HEK293 (cell line): ENCODE measurements around the gene NCLN.

Experiments used
- CTCF ChIA-PET: fragments of 350-600 bp; formaldehyde crosslinking; extraction: SDS; loops from one replicate; lab custom pipeline; 2021; ENCODE audit warnings: antibody characterized with exemption; lab: Yijun Ruan, JAX
- POLR2A ChIA-PET: fragments of 300-600 bp; formaldehyde crosslinking; extraction: SDS; loops from one replicate; lab custom pipeline; 2020; ENCODE audit warnings: antibody characterized with exemption, inconsistent platforms; lab: Yijun Ruan, JAX
- H3K27ac ChIP-seq: fragments of 200-500 bp; sonication (Bioruptor generic); 2 replicates; pipeline ENCODE4 v1.5.1; 2014; ENCODE audit warnings: low read depth, low read length, control low read depth, inconsistent platforms; ENCODE audit errors: extremely low read depth
- H3K36me3 ChIP-seq, 2 experiments: fragments of 200-500 bp in 1 of 2; sonication (Bioruptor generic) in 1 of 2; 1 replicate in 1 of 2; 2 replicates in 1 of 2; pipeline ENCODE4 v1.5.1; 2014 to 2017; ENCODE audit warnings: inconsistent platforms in 2 of 2, low read length in 2 of 2; ENCODE audit not compliant: control insufficient read depth in 2 of 2, insufficient read depth in 1 of 2
- H3K4me1 ChIP-seq: fragments of 200-500 bp; sonication (Bioruptor generic); 2 replicates; pipeline ENCODE4 v1.5.1; 2014; ENCODE audit warnings: mild to moderate bottlenecking, low read length, inconsistent platforms; ENCODE audit not compliant: control insufficient read depth, insufficient read depth
- H3K4me3 ChIP-seq: 2 replicates; pipeline ENCODE4 v1.5.1; 2011; ENCODE audit warnings: low read depth, mild to moderate bottlenecking, control low read depth, low read length, moderate library complexity
- H3K9me3 ChIP-seq: fragments of 200-500 bp; sonication (Bioruptor generic); 2 replicates; pipeline ENCODE4 v1.5.1; 2014; ENCODE audit warnings: low read depth, low read length, inconsistent platforms; ENCODE audit not compliant: control insufficient read depth, insufficient read depth
- BCL11B ChIP-seq: fragments of 450-650 bp; formaldehyde crosslinking; IDR thresholded peaks from 2 replicates; pipeline ENCODE4 v1.5.1; 2016; ENCODE audit warnings: low read depth, missing biosample characterization, missing genetic modification characterization
- SALL2 ChIP-seq: fragments of 450-650 bp; formaldehyde crosslinking; IDR thresholded peaks from 2 replicates; pipeline ENCODE4 v1.5.0; 2017; ENCODE audit warnings: missing biosample characterization, mild to moderate bottlenecking, missing genetic modification characterization, borderline replicate concordance
- ZFP37 ChIP-seq: fragments of 450-650 bp; formaldehyde crosslinking; IDR thresholded peaks from 2 replicates; pipeline ENCODE4 v1.5.1; 2016; ENCODE audit warnings: missing biosample characterization, missing genetic modification characterization
- ZNF138 ChIP-seq: fragments of 450-650 bp; formaldehyde crosslinking; IDR thresholded peaks from 2 replicates; pipeline ENCODE4 v1.5.1; 2016; ENCODE audit warnings: missing biosample characterization, missing genetic modification characterization, borderline replicate concordance
- ZNF366 ChIP-seq: fragments of 450-650 bp; formaldehyde crosslinking; conservative IDR thresholded peaks from 2 replicates; pipeline ENCODE4 v1.5.1; 2016; ENCODE audit warnings: missing biosample characterization, missing genetic modification characterization
- ZNF37A ChIP-seq: fragments of 450-650 bp; IDR thresholded peaks from 2 replicates; pipeline ENCODE4 v1.5.1; 2018; ENCODE audit warnings: missing biosample characterization, missing genetic modification characterization
- ZNF510 ChIP-seq: fragments of 450-650 bp; formaldehyde crosslinking; IDR thresholded peaks from 2 replicates; pipeline ENCODE4 v1.5.1; 2018; ENCODE audit warnings: mild to moderate bottlenecking, missing genetic modification characterization, missing biosample characterization; ENCODE audit not compliant: insufficient replicate concordance
- ZNF521 ChIP-seq: fragments of 450-650 bp; formaldehyde crosslinking; IDR thresholded peaks from 2 replicates; pipeline ENCODE4 v1.5.1; 2017; ENCODE audit warnings: missing biosample characterization, mild to moderate bottlenecking, missing genetic modification characterization
- ZNF560 ChIP-seq: fragments of 450-650 bp; formaldehyde crosslinking; IDR thresholded peaks from 2 replicates; pipeline ENCODE4 v1.5.1; 2017; ENCODE audit warnings: missing biosample characterization, missing genetic modification characterization, borderline replicate concordance
- ZNF768 ChIP-seq: fragments of 450-650 bp; formaldehyde crosslinking; IDR thresholded peaks from 2 replicates; pipeline ENCODE4 v1.5.1; 2018; ENCODE audit warnings: missing biosample characterization, mild to moderate bottlenecking, missing genetic modification characterization
- ZNF792 ChIP-seq: fragments of 450-650 bp; formaldehyde crosslinking; IDR thresholded peaks from 2 replicates; pipeline ENCODE4 v1.5.1; 2016; ENCODE audit warnings: missing biosample characterization, missing genetic modification characterization
- TF ChIP-seq, protein P1 (sequence below): fragments of 450-650 bp; formaldehyde crosslinking; IDR thresholded peaks from 2 replicates; pipeline ENCODE4 v1.5.1; 2016; ENCODE audit warnings: missing biosample characterization, missing genetic modification characterization
- TF ChIP-seq, protein P2 (sequence below): fragments of 450-650 bp; formaldehyde crosslinking; IDR thresholded peaks from 2 replicates; pipeline ENCODE4 v1.5.1; 2016; ENCODE audit warnings: missing biosample characterization, missing genetic modification characterization
- TF ChIP-seq, protein P3 (sequence below): fragments of 450-650 bp; formaldehyde crosslinking; IDR thresholded peaks from 2 replicates; pipeline ENCODE4 v1.5.1; 2017; ENCODE audit warnings: missing biosample characterization, missing genetic modification characterization
- TF ChIP-seq, protein P4 (sequence below): fragments of 450-650 bp; formaldehyde crosslinking; IDR thresholded peaks from 2 replicates; pipeline ENCODE4 v1.5.1; 2016; ENCODE audit warnings: missing biosample characterization, missing genetic modification characterization

Gene NCLN

DNA sequence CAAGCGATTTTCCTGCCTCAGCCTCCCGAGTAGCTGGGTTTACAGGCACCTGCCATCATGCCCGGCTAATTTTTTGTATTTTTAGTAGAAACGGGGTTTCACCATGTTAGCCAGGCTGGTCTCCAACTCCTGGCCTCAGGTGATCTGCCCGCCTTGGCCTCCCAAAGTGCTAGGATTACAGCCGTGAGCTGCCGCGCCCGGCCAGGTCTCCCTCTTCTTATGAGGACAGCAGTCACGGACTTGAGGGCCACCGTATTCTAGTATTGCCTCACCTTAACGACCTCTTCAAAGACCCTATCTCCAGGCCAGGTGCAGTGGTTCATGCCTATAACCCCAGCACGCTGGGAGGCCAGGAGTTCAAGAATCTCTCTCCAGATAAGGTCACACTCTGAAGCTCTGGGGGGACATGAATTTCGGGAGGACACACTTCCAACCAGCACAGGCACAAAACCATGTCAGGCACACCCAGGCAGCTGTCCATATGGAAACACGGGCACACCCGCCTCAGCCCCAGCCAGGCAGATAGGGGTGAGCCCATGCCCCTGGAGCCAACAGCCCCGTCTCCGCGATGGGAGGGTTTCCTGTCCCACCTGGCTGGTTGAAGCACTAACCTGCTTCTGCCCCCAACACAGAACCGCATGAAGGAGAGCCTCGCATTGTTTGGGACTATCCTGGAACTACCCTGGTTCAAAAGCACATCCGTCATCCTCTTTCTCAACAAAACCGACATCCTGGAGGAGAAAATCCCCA is 28.5 kb upstream of the NCLN start (continued):
- TF ChIP-seq ZNF138 (tag by site-specific recombination): no peak
- TF ChIP-seq ZNF560: no peak
- no peak for TF ChIP-seq ZNF521 (tag by site-specific recombination)
- TF ChIP-seq SALL2: no peak
- no peak for TF ChIP-seq ZNF792 (tag by site-specific recombination)
- TF ChIP-seq, protein P1, sequence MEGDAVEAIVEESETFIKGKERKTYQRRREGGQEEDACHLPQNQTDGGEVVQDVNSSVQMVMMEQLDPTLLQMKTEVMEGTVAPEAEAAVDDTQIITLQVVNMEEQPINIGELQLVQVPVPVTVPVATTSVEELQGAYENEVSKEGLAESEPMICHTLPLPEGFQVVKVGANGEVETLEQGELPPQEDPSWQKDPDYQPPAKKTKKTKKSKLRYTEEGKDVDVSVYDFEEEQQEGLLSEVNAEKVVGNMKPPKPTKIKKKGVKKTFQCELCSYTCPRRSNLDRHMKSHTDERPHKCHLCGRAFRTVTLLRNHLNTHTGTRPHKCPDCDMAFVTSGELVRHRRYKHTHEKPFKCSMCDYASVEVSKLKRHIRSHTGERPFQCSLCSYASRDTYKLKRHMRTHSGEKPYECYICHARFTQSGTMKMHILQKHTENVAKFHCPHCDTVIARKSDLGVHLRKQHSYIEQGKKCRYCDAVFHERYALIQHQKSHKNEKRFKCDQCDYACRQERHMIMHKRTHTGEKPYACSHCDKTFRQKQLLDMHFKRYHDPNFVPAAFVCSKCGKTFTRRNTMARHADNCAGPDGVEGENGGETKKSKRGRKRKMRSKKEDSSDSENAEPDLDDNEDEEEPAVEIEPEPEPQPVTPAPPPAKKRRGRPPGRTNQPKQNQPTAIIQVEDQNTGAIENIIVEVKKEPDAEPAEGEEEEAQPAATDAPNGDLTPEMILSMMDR (tag by site-specific recombination): no peak
- TF ChIP-seq, all 188 proteins: peak for 0

DNA sequence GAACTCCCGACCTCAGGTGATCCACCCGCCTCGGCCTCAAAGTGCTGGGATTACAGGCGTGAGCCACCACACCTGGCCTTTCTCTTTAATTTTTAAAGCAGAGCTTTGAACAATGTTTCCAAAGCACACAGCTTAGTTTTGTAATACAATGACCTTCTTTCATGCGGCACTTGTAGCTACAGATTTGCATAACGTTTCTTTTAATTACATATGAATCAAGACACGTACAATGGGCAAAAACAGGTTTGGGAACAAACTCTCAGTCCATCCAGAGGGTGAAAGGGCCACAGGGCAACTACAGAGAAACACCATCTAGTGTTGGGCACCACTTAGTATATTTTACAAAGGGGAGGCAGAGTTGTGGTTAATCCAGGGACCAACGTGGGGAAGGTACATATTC is 26.2 kb upstream of the NCLN start:
- no peaks in the 10 kb centered on the region for H3K36me3 ChIP-seq

DNA sequence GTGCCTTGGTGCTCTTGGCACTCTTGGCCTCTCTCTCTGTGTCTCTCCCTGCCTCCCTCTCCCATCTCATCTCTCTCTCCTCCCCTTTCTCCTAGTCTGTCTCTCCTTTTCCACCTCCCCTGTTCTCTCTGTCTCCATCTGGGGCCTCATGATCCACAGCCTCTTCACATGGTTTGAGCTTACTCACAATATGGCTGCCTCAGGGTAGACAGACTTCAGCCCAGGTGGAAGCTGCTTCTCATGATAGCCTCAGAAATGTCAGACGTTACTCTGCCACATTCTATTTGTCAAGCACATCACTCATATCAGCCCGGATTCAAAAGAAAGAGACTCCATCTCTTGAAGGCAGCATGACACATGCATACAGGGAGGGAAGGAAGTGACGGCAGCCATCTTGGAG is 25.5 kb upstream of the NCLN start:
- ChIA-PET POLR2A (interaction anchor here (1.6 kb wide), 1 partner anchor 124 kb away, joined by 4 read pairs; no protein-coding TSS in a partner anchor), CTCF (interaction anchor here (0.5 to 1.5 kb wide), 5 partner anchors 15 to 622 kb away, joined by 3 to 7 read pairs (median 3); no protein-coding TSS in a partner anchor)
- H3K4me3 ChIP-seq: no peak overlapping the region
- TF ChIP-seq ZNF768: no peak
- TF ChIP-seq, protein P2, sequence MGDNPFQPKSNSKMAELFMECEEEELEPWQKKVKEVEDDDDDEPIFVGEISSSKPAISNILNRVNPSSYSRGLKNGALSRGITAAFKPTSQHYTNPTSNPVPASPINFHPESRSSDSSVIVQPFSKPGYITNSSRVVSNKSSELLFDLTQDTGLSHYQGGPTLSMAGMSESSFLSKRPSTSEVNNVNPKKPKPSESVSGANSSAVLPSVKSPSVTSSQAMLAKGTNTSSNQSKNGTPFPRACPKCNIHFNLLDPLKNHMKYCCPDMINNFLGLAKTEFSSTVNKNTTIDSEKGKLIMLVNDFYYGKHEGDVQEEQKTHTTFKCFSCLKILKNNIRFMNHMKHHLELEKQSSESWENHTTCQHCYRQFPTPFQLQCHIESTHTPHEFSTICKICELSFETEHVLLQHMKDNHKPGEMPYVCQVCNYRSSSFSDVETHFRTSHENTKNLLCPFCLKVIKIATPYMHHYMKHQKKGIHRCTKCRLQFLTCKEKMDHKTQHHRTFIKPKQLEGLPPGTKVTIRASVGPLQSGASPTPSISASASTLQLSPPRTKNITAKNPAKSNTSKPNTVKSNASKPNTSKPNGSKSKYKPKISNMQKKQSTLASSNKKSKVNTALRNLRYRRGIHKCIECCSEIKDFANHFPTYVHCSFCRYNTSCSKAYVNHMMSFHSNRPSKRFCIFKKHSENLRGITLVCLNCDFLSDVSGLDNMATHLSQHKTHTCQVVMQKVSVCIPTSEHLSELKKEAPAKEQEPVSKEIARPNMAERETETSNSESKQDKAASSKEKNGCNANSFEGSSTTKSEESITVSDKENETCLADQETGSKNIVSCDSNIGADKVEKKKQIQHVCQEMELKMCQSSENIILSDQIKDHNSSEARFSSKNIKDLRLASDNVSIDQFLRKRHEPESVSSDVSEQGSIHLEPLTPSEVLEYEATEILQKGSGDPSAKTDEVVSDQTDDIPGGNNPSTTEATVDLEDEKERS (tag by site-specific recombination): peak; percentile 68; the same call in 1 of the 2 replicates
- TF ChIP-seq, all 188 proteins: peak for 1
- no peak overlapping the region for H3K27ac ChIP-seq
- 0 out of 2 replicates have a peak, but pooled peaks cover 4% of the 10 kb centered on the region for H3K4me1 ChIP-seq
- H3K36me3 ChIP-seq: no peaks in the 10 kb centered on the region
- no peaks in the 10 kb centered on the region for H3K9me3 ChIP-seq

More for the DNA sequence above, 26.2 kb upstream of the NCLN start:
- ChIA-PET POLR2A (interaction anchor here (1.6 kb wide), 1 partner anchor 123 kb away, joined by 4 read pairs; no protein-coding TSS in a partner anchor), CTCF (interaction anchor here (0.6 to 1.5 kb wide), 6 partner anchors 14 to 198 kb away, joined by 3 to 7 read pairs (median 4); no protein-coding TSS in a partner anchor)
- no peak overlapping the region for H3K27ac ChIP-seq
- no peaks in the 10 kb centered on the region for H3K9me3 ChIP-seq
- TF ChIP-seq ZNF37A (tag by site-specific recombination): no peak
- TF ChIP-seq, protein P3, sequence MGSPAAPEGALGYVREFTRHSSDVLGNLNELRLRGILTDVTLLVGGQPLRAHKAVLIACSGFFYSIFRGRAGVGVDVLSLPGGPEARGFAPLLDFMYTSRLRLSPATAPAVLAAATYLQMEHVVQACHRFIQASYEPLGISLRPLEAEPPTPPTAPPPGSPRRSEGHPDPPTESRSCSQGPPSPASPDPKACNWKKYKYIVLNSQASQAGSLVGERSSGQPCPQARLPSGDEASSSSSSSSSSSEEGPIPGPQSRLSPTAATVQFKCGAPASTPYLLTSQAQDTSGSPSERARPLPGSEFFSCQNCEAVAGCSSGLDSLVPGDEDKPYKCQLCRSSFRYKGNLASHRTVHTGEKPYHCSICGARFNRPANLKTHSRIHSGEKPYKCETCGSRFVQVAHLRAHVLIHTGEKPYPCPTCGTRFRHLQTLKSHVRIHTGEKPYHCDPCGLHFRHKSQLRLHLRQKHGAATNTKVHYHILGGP (tag by site-specific recombination): no peak
- TF ChIP-seq, protein P4, sequence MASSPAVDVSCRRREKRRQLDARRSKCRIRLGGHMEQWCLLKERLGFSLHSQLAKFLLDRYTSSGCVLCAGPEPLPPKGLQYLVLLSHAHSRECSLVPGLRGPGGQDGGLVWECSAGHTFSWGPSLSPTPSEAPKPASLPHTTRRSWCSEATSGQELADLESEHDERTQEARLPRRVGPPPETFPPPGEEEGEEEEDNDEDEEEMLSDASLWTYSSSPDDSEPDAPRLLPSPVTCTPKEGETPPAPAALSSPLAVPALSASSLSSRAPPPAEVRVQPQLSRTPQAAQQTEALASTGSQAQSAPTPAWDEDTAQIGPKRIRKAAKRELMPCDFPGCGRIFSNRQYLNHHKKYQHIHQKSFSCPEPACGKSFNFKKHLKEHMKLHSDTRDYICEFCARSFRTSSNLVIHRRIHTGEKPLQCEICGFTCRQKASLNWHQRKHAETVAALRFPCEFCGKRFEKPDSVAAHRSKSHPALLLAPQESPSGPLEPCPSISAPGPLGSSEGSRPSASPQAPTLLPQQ (tag by site-specific recombination): no peak
- no peak for TF ChIP-seq BCL11B (tag by site-specific recombination)
- no peak for TF ChIP-seq ZNF366
- TF ChIP-seq ZFP37 (tag by site-specific recombination): no peak
- TF ChIP-seq SALL2: no peak
- no peak for TF ChIP-seq ZNF510 (tag by site-specific recombination)
- H3K4me1 ChIP-seq: 0 out of 2 replicates have a peak, but pooled peaks cover 4% of the 10 kb centered on the region
- H3K4me3 ChIP-seq: no peak overlapping the region
